Measurements from ENCODE around the gene ALDH1L2. TPM values are rescaled to one million over a fixed set of nuclear protein-coding genes. Genes with fewer than 3 reads are reported as not detected.
A peak's percentile ranks its signal among the peaks of the same experiment; 100 is the strongest.
"Not testable (repeated sequence)": the region's sequence is repeated elsewhere in the genome, so short reads cannot be mapped to it uniquely, and the experiment has no call there.

Gene ALDH1L2
- total RNA-seq, 1 donor = under 0.01 TPM

- no peak for DNase-seq (ENCODE audit: low read depth in 2 of 3, low spot score in 2 of 3)
These were observed 93.3 kb downstream of the ALDH1L2 start for GRCh38 chr12:104990950-104991349.

GRCh38 chr12:104986022-104986941 is 98.0 kb downstream of the ALDH1L2 start, which contains the start of gene NOPCHAP1:
NOPCHAP1 (plus strand) TSS chr12:104986316; CDS start chr12:104986353, 37 bp downstream.
- DNase-seq (ENCODE audit: low read depth in 2 of 3, low spot score in 2 of 3) = peak; percentile 60 to 79 (median 78)

GRCh38 chr12:104985206-104985605 is 99.1 kb downstream of the ALDH1L2 start:
- DNase-seq (ENCODE audit: low read depth in 2 of 3, low spot score in 2 of 3) = no peak

- DNase-seq (ENCODE audit: low read depth in 2 of 3, low spot score in 2 of 3) = not testable (repeated sequence)
These were observed 106.6 kb downstream of the ALDH1L2 start for GRCh38 chr12:104977688-104978087.

- DNase-seq (ENCODE audit: low read depth in 2 of 3, low spot score in 2 of 3) = no peak
These were observed 107.6 kb downstream of the ALDH1L2 start for GRCh38 chr12:104976703-104977102.

GRCh38 chr12:104975587-104976343 is 108.5 kb downstream of the ALDH1L2 start:
- no peak for DNase-seq (ENCODE audit: low read depth in 2 of 3, low spot score in 2 of 3)

- DNase-seq (ENCODE audit: low read depth in 2 of 3, low spot score in 2 of 3) = peak in 1 of 3 donors; percentile 8
These were observed 109.5 kb downstream of the ALDH1L2 start for GRCh38 chr12:104974626-104975290.

- no peak for DNase-seq (ENCODE audit: low read depth in 2 of 3, low spot score in 2 of 3)
These were observed 111.0 kb downstream of the ALDH1L2 start for GRCh38 chr12:104973250-104973649.

- no peak for DNase-seq (ENCODE audit: low read depth in 2 of 3, low spot score in 2 of 3)
These were observed 113.0 kb downstream of the ALDH1L2 start for GRCh38 chr12:104971306-104971705.

Other genes with a start within 250 kb of the ALDH1L2 start
- 1.1 TPM for gene SLC41A2, start 126.2 kb downstream of the ALDH1L2 start, total RNA-seq
- gene NOPCHAP1, start 98.1 kb downstream of the ALDH1L2 start, total RNA-seq = 3.8 TPM
- gene WASHC4, start 23.3 kb upstream of the ALDH1L2 start, total RNA-seq = 35.5 TPM
- gene APPL2, start 151.7 kb upstream of the ALDH1L2 start, total RNA-seq = 21.5 TPM
- gene C12orf75, start 246.2 kb upstream of the ALDH1L2 start, total RNA-seq = 3.0 TPM

All from hematopoietic multipotent progenitor cell (in vitro differentiated cells).